GM23338 (cell line): Measurements from ENCODE around the gene TARBP1. TPM values are rescaled to one million over a fixed set of nuclear protein-coding genes. Genes with fewer than 3 reads are reported as not detected.

Source experiments
- ATAC-seq: fragments of 200-7000 bp; cut with Tn5 transposase; 3 replicates; pipeline ENCODE4 v1.9.1; 2020
- DNase-seq: peaks from one replicate; pipeline ENCODE4 v3.0.0-alpha.2; 2015; ENCODE audit warnings: low spot score
- H2AFZ ChIP-seq: fragments of 200-600 bp; sonication (generic); 2 replicates; pipeline ENCODE4 v1.8.0; 2016; ENCODE audit warnings: antibody characterized with exemption, mild to moderate bottlenecking, moderate library complexity
- H3F3A ChIP-seq: fragments of 200-600 bp; sonication (generic); replicated peaks from 2 replicates; pipeline ENCODE4 v1.8.0; 2017; ENCODE audit warnings: antibody characterized with exemption, mixed run types, low read depth
- H3K27ac ChIP-seq: fragments of 200-600 bp; sonication (generic); 2 replicates; pipeline ENCODE4 v1.6.1; 2016; ENCODE audit warnings: low read depth
- H3K27me3 ChIP-seq: fragments of 200-600 bp; sonication (generic); 2 replicates; pipeline ENCODE4 v1.8.0; 2016; ENCODE audit warnings: mild to moderate bottlenecking, mixed run types, moderate library complexity; ENCODE audit not compliant: insufficient read depth
- H3K36me3 ChIP-seq: fragments of 200-600 bp; sonication (generic); 2 replicates; pipeline ENCODE4 v1.8.0; 2016; ENCODE audit warnings: mild to moderate bottlenecking; ENCODE audit not compliant: insufficient read depth
- H3K4me1 ChIP-seq: fragments of 200-600 bp; sonication (generic); 2 replicates; pipeline ENCODE4 v1.8.0; 2016; ENCODE audit warnings: mild to moderate bottlenecking, moderate library complexity; ENCODE audit not compliant: insufficient read depth
- H3K4me2 ChIP-seq: fragments of 200-600 bp; sonication (generic); 2 replicates; pipeline ENCODE4 v1.7.1; 2017; ENCODE audit warnings: mixed run types
- H3K4me3 ChIP-seq: fragments of 200-600 bp; sonication (generic); 2 replicates; pipeline ENCODE4 v1.6.1; 2016; ENCODE audit warnings: mixed run types
- H3K79me2 ChIP-seq: fragments of 200-600 bp; sonication (generic); replicated peaks from 2 replicates; pipeline ENCODE4 v1.8.0; 2017; ENCODE audit warnings: mild to moderate bottlenecking; ENCODE audit not compliant: insufficient read depth
- H3K9me2 ChIP-seq: fragments of 200-600 bp; sonication (generic); 2 replicates; pipeline ENCODE4 v1.8.0; 2017; ENCODE audit not compliant: insufficient read depth
- H4K20me1 ChIP-seq: fragments of 200-600 bp; sonication (generic); replicated peaks from 2 replicates; pipeline ENCODE4 v1.8.0; 2017; ENCODE audit warnings: mild to moderate bottlenecking; ENCODE audit not compliant: insufficient read depth
- H3K27ac Mint-ChIP-seq: 2 replicates; pipeline ENCODE4 v1.8.0; 2020; ENCODE audit warnings: inconsistent platforms, mild to moderate bottlenecking, moderate library complexity, mixed read lengths
- H3K27me3 Mint-ChIP-seq: 3 replicates; pipeline ENCODE4 v1.8.0; 2022; ENCODE audit warnings: low read depth, mild to moderate bottlenecking, moderate library complexity, mixed read lengths, inconsistent platforms; ENCODE audit not compliant: insufficient read depth, poor library complexity
- H3K36me3 Mint-ChIP-seq: 3 replicates; pipeline ENCODE4 v1.8.0; 2021; ENCODE audit warnings: low read depth, mild to moderate bottlenecking, inconsistent platforms, moderate library complexity, mixed read lengths
- H3K4me1 Mint-ChIP-seq: 3 replicates; pipeline ENCODE4 v1.8.0; 2020; ENCODE audit warnings: mild to moderate bottlenecking, inconsistent platforms, mixed read lengths
- H3K4me3 Mint-ChIP-seq: 3 replicates; pipeline ENCODE4 v1.8.0; 2021; ENCODE audit warnings: moderate library complexity, mild to moderate bottlenecking, inconsistent platforms, mixed read lengths
- H3K9me3 Mint-ChIP-seq: 3 replicates; pipeline ENCODE4 v1.8.0; 2020; ENCODE audit warnings: moderate library complexity, mild to moderate bottlenecking, inconsistent platforms, mixed read lengths
- CREB1 ChIP-seq: fragments of 250-450 bp; sonication (Bioruptor Pico); IDR thresholded peaks from 2 replicates; pipeline ENCODE4 v1.5.0; 2020; ENCODE audit warnings: low read depth, mild to moderate bottlenecking, moderate library complexity
- JUNB ChIP-seq: IDR thresholded peaks from one replicate; pipeline ENCODE4 v1.6.1; 2016; ENCODE audit warnings: antibody characterized with exemption; ENCODE audit not compliant: unreplicated experiment
- NANOG ChIP-seq: IDR thresholded peaks from 2 replicates; pipeline ENCODE4 v1.6.1; 2016; ENCODE audit warnings: antibody characterized with exemption, borderline replicate concordance
- POLR2AphosphoS5 ChIP-seq: IDR thresholded peaks from 2 replicates; pipeline ENCODE4 v1.6.1; 2016; ENCODE audit warnings: antibody characterized with exemption, low read depth
- ZNF331 ChIP-seq: fragments of 250-450 bp; sonication (Bioruptor Pico); IDR thresholded peaks from 2 replicates; pipeline ENCODE4 v1.5.0; 2020; ENCODE audit warnings: low read depth, mild to moderate bottlenecking, moderate library complexity
- polyA plus RNA-seq: library from polyadenylated mRNA; unstranded; fragments of >200 nt; fragmentation: Nextera tagmentation; extraction: Ambion mirVana; gene quantifications from 2 replicates; pipeline ENCODE4 v1.2.1, GENCODE V29; 2016
- total RNA-seq: library from RNA; depleted of rRNA; stranded (reverse); fragments of >200 nt; shearing (Covaris generic); gene quantifications from 2 replicates; pipeline ENCODE4 v1.2.3, GENCODE V29; 2014
- TF ChIP-seq, protein P1 (sequence below): IDR thresholded peaks from one replicate; pipeline ENCODE4 v1.6.1; 2018; ENCODE audit warnings: antibody characterized with exemption; ENCODE audit not compliant: unreplicated experiment
- TF ChIP-seq, protein P2 (sequence below), 2 experiments: fragments of 200-600 bp in 1 of 2; sonication (generic) in 1 of 2; conservative IDR thresholded peaks; 2 replicates each; pipeline versions ENCODE4 v1.5.1 to v1.6.1; 2016 to 2017; ENCODE audit warnings: antibody characterized with exemption in 2 of 2, low read depth in 2 of 2, mild to moderate bottlenecking in 2 of 2, moderate library complexity in 1 of 2
- TF ChIP-seq, protein P3 (sequence below): fragments of 250-450 bp; sonication (Bioruptor Pico); IDR thresholded peaks from 2 replicates; pipeline ENCODE4 v1.5.0; 2020; ENCODE audit warnings: mild to moderate bottlenecking, moderate library complexity

The TARBP1 gene
- total and polyA plus RNA-seq, 2 experiments from 2014 or later, result 14.9 to 18.8 TPM

DNA sequence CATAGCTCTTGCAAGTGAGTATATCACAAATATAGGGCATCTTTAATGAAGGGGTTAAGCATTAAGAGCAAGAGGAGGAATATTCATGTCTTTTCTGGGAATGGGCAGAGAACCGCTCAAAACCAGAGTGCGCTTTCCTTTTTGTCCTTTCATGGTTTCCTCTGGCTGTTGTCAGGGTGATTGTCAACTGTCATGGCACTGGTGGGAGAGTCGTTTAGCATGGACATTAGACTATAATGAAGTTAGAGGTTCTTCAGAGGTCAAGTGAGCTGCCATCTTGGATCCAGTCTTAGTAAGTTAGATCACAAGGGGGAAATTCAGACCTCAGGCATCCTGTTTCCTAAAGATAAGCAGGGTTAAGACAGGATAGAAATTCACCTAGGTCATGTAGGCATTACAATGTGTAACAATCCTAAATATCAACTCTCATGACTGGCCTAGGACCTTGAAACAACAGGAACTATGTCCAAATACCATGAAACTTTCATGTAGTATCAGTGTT lies 117.8 kb downstream of the TARBP1 start:
- H3F3A ChIP-seq, result no peaks in the 10 kb centered on the region
- no peak for TF ChIP-seq ZNF331 (CRISPR knock-in tag)
- TF ChIP-seq, protein P1, sequence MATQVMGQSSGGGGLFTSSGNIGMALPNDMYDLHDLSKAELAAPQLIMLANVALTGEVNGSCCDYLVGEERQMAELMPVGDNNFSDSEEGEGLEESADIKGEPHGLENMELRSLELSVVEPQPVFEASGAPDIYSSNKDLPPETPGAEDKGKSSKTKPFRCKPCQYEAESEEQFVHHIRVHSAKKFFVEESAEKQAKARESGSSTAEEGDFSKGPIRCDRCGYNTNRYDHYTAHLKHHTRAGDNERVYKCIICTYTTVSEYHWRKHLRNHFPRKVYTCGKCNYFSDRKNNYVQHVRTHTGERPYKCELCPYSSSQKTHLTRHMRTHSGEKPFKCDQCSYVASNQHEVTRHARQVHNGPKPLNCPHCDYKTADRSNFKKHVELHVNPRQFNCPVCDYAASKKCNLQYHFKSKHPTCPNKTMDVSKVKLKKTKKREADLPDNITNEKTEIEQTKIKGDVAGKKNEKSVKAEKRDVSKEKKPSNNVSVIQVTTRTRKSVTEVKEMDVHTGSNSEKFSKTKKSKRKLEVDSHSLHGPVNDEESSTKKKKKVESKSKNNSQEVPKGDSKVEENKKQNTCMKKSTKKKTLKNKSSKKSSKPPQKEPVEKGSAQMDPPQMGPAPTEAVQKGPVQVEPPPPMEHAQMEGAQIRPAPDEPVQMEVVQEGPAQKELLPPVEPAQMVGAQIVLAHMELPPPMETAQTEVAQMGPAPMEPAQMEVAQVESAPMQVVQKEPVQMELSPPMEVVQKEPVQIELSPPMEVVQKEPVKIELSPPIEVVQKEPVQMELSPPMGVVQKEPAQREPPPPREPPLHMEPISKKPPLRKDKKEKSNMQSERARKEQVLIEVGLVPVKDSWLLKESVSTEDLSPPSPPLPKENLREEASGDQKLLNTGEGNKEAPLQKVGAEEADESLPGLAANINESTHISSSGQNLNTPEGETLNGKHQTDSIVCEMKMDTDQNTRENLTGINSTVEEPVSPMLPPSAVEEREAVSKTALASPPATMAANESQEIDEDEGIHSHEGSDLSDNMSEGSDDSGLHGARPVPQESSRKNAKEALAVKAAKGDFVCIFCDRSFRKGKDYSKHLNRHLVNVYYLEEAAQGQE, result no peak
- TF ChIP-seq, protein P2, sequence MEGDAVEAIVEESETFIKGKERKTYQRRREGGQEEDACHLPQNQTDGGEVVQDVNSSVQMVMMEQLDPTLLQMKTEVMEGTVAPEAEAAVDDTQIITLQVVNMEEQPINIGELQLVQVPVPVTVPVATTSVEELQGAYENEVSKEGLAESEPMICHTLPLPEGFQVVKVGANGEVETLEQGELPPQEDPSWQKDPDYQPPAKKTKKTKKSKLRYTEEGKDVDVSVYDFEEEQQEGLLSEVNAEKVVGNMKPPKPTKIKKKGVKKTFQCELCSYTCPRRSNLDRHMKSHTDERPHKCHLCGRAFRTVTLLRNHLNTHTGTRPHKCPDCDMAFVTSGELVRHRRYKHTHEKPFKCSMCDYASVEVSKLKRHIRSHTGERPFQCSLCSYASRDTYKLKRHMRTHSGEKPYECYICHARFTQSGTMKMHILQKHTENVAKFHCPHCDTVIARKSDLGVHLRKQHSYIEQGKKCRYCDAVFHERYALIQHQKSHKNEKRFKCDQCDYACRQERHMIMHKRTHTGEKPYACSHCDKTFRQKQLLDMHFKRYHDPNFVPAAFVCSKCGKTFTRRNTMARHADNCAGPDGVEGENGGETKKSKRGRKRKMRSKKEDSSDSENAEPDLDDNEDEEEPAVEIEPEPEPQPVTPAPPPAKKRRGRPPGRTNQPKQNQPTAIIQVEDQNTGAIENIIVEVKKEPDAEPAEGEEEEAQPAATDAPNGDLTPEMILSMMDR (conservative IDR thresholded peaks at IDR 0.05; ENCODE audit: low read depth in 2 of 2), result no peak
- TF ChIP-seq CREB1, result no peak
- no peak for TF ChIP-seq NANOG
- TF ChIP-seq JUNB, result no peak
- H2AFZ ChIP-seq, result no peak overlapping the region; the same call in 1 of the 2 replicates
- no peak overlapping the region for H3K4me3 ChIP-seq
- DNase-seq (no peak), ATAC-seq (no peak)
- no peaks in the 10 kb centered on the region for H3K4me1 ChIP-seq
- no peaks in the 10 kb centered on the region for H3K36me3 Mint-ChIP-seq
- H3K27me3 ChIP-seq, result no peaks in the 10 kb centered on the region
- H3K9me3 Mint-ChIP-seq, result no peaks in the 10 kb centered on the region
- H3K27ac ChIP-seq, result no peak overlapping the region
- H3K27me3 Mint-ChIP-seq, result peaks cover 2% of the 10 kb centered on the region
- H3K79me2 ChIP-seq, result no peaks in the 10 kb centered on the region
- no peaks in the 10 kb centered on the region for H4K20me1 ChIP-seq
- no peak overlapping the region for H3K4me3 Mint-ChIP-seq
- no peak overlapping the region for H3K4me2 ChIP-seq
- peaks cover 6% of the 10 kb centered on the region; the same call in 1 of the 2 replicates for H3K9me2 ChIP-seq
- no peaks in the 10 kb centered on the region for H3K4me1 Mint-ChIP-seq
- H3K36me3 ChIP-seq, result no peaks in the 10 kb centered on the region
- H3K27ac Mint-ChIP-seq, result no peak overlapping the region

DNA sequence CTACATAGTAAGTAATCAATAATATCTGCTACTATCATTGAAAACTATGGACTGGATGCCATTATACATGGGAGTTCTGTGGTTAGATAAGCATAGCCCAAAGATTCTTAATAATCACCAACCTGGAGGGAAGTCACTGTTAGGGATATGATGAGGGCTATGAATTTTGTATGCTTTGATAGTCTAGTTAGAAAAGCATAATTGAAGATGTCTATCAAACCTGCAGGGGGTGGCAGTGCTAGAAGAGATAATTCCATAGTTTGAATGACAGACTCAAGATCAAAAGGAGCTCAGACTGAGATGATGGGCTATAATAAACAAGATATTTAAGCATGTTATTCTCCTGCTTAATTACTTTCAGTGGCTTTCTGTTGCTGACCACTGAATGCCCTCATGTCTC lies 121.1 kb downstream of the TARBP1 start:
- H2AFZ ChIP-seq, result no peak overlapping the region
- H3K27me3 ChIP-seq, result no peaks in the 10 kb centered on the region
- no peaks in the 10 kb centered on the region for H3F3A ChIP-seq
- no peak overlapping the region for H3K27ac ChIP-seq
- H3K27me3 Mint-ChIP-seq, result no peaks in the 10 kb centered on the region
- H3K79me2 ChIP-seq, result no peaks in the 10 kb centered on the region
- ATAC-seq (no peak), DNase-seq (no peak)
- peaks cover 9% of the 10 kb centered on the region; the same call in 1 of the 2 replicates for H3K9me2 ChIP-seq
- H3K4me3 Mint-ChIP-seq, result peak overlapping the region; percentile 83
- H3K36me3 ChIP-seq, result no peaks in the 10 kb centered on the region
- H3K4me1 ChIP-seq, result no peaks in the 10 kb centered on the region
- H3K27ac Mint-ChIP-seq, result no peak overlapping the region
- H4K20me1 ChIP-seq, result no peaks in the 10 kb centered on the region
- no peak overlapping the region for H3K4me2 ChIP-seq
- no peak overlapping the region for H3K4me3 ChIP-seq
- H3K36me3 Mint-ChIP-seq, result no peaks in the 10 kb centered on the region
- H3K4me1 Mint-ChIP-seq, result no peaks in the 10 kb centered on the region
- no peaks in the 10 kb centered on the region for H3K9me3 Mint-ChIP-seq
- TF ChIP-seq, protein P3, sequence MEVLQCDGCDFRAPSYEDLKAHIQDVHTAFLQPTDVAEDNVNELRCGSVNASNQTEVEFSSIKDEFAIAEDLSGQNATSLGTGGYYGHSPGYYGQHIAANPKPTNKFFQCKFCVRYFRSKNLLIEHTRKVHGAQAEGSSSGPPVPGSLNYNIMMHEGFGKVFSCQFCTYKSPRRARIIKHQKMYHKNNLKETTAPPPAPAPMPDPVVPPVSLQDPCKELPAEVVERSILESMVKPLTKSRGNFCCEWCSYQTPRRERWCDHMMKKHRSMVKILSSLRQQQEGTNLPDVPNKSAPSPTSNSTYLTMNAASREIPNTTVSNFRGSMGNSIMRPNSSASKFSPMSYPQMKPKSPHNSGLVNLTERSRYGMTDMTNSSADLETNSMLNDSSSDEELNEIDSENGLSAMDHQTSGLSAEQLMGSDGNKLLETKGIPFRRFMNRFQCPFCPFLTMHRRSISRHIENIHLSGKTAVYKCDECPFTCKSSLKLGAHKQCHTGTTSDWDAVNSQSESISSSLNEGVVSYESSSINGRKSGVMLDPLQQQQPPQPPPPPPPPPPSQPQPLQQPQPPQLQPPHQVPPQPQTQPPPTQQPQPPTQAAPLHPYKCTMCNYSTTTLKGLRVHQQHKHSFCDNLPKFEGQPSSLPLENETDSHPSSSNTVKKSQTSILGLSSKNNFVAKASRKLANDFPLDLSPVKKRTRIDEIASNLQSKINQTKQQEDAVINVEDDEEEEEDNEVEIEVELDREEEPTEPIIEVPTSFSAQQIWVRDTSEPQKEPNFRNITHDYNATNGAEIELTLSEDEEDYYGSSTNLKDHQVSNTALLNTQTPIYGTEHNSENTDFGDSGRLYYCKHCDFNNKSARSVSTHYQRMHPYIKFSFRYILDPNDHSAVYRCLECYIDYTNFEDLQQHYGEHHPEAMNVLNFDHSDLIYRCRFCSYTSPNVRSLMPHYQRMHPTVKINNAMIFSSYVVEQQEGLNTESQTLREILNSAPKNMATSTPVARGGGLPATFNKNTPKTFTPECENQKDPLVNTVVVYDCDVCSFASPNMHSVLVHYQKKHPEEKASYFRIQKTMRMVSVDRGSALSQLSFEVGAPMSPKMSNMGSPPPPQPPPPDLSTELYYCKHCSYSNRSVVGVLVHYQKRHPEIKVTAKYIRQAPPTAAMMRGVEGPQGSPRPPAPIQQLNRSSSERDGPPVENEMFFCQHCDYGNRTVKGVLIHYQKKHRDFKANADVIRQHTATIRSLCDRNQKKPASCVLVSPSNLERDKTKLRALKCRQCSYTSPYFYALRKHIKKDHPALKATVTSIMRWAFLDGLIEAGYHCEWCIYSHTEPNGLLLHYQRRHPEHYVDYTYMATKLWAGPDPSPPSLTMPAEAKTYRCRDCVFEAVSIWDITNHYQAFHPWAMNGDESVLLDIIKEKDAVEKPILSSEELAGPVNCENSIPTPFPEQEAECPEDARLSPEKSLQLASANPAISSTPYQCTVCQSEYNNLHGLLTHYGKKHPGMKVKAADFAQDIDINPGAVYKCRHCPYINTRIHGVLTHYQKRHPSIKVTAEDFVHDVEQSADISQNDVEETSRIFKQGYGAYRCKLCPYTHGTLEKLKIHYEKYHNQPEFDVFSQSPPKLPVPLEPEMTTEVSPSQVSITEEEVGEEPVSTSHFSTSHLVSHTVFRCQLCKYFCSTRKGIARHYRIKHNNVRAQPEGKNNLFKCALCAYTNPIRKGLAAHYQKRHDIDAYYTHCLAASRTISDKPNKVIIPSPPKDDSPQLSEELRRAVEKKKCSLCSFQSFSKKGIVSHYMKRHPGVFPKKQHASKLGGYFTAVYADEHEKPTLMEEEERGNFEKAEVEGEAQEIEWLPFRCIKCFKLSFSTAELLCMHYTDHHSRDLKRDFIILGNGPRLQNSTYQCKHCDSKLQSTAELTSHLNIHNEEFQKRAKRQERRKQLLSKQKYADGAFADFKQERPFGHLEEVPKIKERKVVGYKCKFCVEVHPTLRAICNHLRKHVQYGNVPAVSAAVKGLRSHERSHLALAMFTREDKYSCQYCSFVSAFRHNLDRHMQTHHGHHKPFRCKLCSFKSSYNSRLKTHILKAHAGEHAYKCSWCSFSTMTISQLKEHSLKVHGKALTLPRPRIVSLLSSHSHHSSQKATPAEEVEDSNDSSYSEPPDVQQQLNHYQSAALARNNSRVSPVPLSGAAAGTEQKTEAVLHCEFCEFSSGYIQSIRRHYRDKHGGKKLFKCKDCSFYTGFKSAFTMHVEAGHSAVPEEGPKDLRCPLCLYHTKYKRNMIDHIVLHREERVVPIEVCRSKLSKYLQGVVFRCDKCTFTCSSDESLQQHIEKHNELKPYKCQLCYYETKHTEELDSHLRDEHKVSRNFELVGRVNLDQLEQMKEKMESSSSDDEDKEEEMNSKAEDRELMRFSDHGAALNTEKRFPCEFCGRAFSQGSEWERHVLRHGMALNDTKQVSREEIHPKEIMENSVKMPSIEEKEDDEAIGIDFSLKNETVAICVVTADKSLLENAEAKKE (CRISPR knock-in tag), result no peak
- TF ChIP-seq, protein P2 (conservative IDR thresholded peaks at IDR 0.05; ENCODE audit: low read depth in 2 of 2), result no peak
- TF ChIP-seq POLR2AphosphoS5, result no peak
